ENCODE results near the gene DVL1.

The DVL1 gene

DNA sequence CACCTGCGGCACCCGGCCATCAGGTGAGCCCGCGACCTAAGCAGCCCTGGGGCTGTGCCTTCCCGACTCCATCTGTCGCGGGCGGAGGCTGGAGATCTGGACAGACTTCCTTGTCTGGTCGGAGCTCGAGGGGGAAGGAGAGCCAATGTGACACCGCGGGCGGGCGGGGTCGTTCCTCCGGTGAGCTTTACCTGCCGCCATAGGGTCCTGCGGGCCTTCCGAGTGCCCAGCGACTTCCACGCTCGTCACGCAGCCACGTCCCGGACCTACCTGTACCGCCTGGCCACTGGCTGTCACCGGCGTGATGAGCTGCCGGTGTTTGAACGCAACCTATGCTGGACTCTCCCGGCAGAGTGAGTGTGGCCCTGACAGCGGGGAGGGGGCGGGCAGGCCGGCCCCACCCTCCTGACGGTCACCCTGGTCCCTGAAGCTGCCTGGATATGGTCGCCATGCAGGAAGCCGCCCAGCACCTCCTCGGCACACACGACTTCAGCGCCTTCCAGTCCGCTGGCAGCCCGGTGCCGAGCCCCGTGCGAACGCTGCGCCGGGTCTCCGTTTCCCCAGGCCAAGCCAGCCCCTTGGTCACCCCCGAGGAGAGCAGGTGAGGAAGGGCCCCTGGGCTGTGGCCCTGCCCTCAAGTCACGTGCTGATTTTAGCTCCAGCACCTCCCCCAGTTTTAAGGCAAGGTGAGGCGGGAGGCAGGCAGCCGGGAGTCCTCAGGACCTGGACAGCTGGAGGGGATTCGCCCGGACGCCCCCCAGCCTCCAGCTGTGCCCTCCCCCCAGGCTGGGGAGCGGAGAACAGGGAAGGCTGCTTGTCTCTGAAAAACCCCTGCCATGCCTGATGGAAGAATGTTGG, 39.7 kb downstream of the DVL1 start:
- no peak for DNase-seq

GRCh38 chr1:1308756-1309250, 40.4 kb downstream of the DVL1 start:
- no peak for DNase-seq

DNA sequence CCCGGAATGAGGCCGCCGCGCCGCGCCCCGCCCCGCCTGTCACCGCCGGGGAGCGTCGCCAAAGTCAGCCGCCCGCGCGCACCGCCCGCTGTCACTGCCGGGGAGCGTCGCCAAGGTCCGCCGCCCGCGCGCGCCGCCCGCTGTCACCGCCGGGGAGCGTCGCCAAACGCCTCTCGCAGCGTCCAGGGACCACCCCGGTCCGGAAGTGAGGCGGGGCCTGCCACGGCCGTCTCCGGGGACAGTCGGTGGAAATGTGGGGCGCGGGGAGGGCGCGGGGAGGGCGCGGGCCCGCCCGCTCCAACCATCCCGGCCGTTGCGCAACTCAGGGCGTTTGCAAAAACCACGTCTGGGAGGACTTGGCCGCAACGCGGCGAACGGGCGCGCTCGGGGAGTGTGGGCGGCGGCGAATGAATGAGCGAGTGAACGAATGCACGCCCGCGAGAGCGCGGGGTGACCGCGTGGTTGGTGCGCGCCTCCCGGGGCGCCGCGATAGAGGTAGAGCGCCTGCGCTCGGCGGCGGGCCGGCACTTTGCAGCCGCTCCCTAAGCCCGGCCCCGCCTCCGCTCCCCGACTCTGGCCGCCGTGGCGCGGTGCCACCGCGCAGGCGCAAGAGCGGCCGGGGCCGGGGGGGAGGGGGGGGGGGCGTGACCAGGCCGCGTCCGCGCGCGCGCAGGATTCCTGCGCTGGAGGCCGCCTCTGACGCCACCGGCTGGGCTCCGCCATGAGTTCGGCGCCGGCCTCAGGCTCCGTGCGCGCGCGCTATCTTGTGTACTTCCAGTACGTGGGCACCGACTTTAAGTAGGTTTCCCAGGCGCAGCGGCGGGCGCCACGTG, 41.1 kb downstream of the DVL1 start, which contains the start of the genes ACAP3 and PUSL1:
Gene ACAP3, minus strand, starts transcription at position 8 of the 833 bp plus-strand sequence. CDS start 115 bp downstream, outside the sequence.
Gene PUSL1, plus strand, starts transcription at position 675 of the 833 bp plus-strand sequence. Its CDS starts 47 bp downstream, at position 722.
- DNase-seq: peak; percentile 77 to 88

DNA sequence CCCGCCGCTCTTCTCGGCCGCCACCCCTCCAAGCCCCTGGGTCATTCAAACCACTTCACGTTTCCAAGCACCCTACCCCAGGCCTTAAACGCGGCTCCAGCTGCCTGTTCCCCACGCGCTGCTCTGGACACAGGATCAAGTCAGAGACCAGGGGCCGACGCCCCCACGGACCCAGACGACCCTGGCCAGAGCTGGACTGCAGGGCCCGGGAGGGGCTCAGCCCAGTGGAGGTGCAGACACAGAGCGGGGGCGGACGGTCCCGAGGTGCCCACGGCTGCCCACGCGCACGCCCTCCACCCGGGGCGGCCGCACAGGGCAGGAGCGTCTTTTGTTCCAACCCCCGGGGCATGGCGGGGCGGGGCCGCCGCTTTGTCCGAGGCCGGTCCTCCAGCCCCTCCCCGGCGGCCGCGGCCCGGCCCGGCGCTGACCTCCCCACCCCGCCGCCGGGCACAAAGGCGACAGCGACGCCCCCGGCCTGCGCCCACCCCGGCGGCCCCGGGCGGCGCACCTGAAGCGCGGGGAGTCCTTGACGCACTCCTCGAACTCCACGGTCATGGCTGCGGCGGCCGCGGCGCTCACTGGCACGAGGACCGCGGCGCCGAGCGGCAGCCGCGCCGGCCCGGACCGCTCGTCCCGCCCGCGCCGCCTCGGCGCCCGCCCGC, 41.8 kb downstream of the DVL1 start:
- no peak for DNase-seq

DNA sequence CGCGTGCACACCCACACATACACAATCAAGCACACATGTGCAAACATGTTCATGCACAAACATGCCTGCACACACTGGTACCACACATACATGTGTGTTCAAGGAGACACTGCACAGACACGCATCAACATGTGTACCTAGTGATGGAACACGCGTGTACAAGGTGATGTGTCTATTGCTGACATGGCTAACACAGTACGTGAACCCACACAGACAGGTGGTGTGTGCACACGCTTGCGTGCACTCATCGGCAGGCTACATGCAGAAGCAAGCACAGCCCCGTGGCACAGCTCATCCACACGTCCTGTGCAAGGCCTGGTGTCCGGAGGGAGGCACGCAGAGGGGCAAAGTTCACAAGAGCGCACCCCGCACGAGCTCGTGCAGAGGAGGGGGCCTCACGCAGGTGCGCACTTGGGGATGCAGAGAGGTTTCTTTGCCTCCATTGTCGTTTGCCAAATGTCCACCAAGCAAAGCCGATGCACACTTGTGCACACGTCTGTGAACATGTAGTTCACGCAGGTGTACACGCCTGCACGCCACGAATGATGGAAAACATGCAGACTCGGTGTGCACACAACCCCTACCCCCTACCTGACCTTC, 42.5 kb downstream of the DVL1 start:
- no peak for DNase-seq

DNA sequence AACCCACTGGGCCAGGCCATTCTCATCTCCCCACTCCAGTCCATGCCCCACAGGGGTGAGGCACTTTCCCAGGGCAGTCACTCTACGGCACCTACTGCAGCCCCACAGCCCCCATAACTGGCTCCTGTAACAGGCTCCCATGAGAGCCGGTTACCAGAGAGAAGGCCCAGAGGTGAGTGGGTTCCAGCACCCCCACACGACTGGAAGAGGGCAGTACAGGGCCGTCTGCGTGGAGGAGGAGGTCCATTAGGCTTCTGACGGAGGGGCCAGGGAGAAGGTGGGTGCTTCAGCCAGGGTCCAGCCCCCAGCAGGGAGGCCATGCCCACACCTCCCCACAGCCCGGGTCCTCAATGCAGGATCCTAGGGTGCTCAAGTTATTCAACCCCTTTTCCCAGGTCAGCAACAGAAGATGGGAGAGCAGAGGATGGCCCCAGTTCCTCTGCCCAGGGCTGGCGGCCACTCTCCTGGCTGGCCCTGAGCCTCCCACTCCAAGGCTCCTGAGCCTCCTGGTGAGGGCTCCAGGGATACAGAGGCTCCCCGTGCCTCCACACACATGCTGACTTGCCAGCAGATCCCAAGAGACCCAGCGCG, 43.1 kb downstream of the DVL1 start:
- no peak for DNase-seq

- no peak for DNase-seq
These were observed 43.7 kb downstream of the DVL1 start for GRCh38 chr1:1305300-1306069.

GRCh38 chr1:1304331-1305299, 44.6 kb downstream of the DVL1 start:
- DNase-seq: no peak

DNA sequence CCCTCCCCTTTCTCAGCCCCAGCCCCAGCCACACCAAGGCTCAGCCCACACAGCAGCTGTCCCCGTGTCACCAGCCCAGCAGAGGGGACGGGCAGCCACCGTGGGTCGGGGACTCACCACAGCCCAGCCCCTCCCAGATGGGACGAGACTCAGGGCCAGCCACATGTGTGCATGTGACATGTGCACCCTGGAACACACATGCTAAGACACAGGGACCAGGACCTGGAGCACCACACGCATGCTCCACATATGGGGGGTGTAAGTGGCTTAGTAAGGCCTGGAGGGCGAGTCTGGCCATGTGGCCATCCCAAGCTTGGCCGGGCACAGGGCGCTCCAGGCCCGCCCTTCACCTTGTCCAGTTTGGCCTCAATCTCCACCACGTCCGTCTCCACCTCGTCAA, 45.5 kb downstream of the DVL1 start:
- no peak for DNase-seq

- no peak for DNase-seq
These were observed 46.2 kb downstream of the DVL1 start for GRCh38 chr1:1302951-1303509.

DNA sequence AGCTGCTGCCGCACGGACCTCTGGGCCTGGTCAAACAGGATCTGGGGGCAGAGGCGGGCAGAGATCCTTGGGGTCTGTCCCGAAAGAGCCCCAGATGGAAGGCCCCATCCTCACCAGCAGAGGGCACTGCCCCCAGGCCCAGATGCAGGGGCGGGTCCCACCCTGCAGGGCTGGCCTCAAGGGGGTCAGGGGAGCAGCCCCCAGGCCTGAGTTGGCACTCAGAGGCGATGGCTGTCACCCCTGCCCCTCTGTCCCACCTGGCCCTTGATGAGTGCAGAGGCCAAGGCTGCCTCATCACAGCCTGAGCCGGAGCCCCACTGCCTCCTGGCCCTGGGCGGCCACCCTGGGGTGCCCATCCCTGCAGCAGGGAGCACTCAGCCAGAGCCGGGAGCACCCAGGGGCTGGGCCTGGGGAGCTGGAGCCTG, 47.2 kb downstream of the DVL1 start:
- no peak for DNase-seq

- no peak for DNase-seq
These were observed 48.9 kb downstream of the DVL1 start for GRCh38 chr1:1300352-1300739.

DNA sequence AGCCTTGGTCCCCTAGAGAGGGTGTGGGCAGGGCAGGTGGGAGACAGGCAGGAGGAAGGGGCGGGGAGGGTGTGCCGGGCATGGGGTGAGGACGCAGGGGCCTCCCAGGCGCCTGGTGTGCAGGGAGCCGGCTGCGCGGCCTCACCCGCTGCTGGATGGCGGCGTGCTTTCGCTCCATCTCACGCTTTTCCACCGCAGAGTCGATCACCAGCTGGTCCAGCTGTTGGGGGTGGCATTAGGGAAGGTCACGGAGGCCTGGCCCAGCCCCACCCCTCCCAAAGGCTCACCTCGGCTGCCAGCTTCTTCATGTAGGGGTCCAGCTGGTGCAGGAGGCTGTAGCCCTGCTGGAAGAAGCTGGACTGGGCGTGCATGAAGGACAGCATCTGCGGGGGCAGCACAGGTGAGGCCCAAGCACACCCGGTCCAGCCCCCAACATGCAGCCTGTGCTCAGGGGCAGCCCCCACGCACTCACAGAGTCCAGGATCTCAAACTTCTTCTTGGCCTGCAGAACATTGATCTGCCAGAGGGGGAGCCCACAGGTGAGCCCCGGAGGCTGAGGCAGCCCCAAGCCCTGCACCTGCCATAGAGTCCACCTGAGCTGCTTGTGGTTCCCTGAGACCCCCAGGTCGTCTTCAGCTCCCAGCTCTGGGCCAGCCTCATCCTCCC, 49.4 kb downstream of the DVL1 start:
- no peak for DNase-seq

- no peak for DNase-seq
These were observed 50.1 kb downstream of the DVL1 start for GRCh38 chr1:1298861-1299685.

- DNase-seq: no peak
These were observed 51.3 kb downstream of the DVL1 start for GRCh38 chr1:1297802-1298424.

GRCh38 chr1:1296070-1297061, 52.9 kb downstream of the DVL1 start:
- no peak for DNase-seq
